ENCODE measurements around the gene HSPA1L.

- no peak for TF ChIP-seq CTCF (conservative IDR thresholded peaks at IDR 0.05 in 1 of 2, IDR thresholded peaks at IDR 0.05 in 1 of 2; ENCODE audit: low read depth in 1 of 2, low read length in 2 of 2)
- TF ChIP-seq EZH2 (IDR thresholded peaks at IDR 0.05; ENCODE audit: low read length, missing control alignments), result no peak
These were observed 32.8 kb downstream of the HSPA1L start for GRCh38 chr6:31782126-31782855.
